Gastrocnemius medialis (tissue), 4 donors: Measurements from ENCODE around the gene MOGAT3. TPM values are rescaled to one million over a fixed set of nuclear protein-coding genes. Genes with fewer than 3 reads are reported as not detected.

ENCODE experiments used
- ATAC-seq, 2 donors: fragments of 150-250 bp; one replicate each; pipeline ENCODE4 v1.9.1; 2016
- DNase-seq, 2 donors: peaks; one replicate each; pipeline ENCODE4 v3.0.0-alpha.2; 2019
- H3K27ac ChIP-seq, 4 donors: fragments of 200-600 bp; sonication (generic); 1 replicate in 1 of 4; 2 replicates in 3 of 4; pipeline ENCODE4 v1.5.1; 2016 to 2018; ENCODE audit warnings: mild to moderate bottlenecking in 2 of 4, moderate library complexity in 1 of 4
- H3K27me3 ChIP-seq, 3 donors: fragments of 200-600 bp; sonication (generic) in 2 of 3; 1 replicate in 1 of 3; 2 replicates in 2 of 3; pipeline versions ENCODE4 v1.5.1 to v1.6.0; 2016 to 2019; ENCODE audit warnings: mild to moderate bottlenecking in 1 of 3, moderate library complexity in 1 of 3
- H3K36me3 ChIP-seq, 2 donors: fragments of 200-600 bp; sonication (generic) in 1 of 2; one replicate each; pipeline ENCODE4 v1.5.1; 2017 to 2018
- H3K4me1 ChIP-seq, 2 donors: fragments of 200-600 bp; sonication (generic) in 1 of 2; one replicate each; pipeline ENCODE4 v1.5.1; 2016 to 2017; ENCODE audit warnings: mild to moderate bottlenecking in 2 of 2
- H3K4me3 ChIP-seq, 4 donors: fragments of 200-600 bp; sonication (generic) in 3 of 4; 1 replicate in 1 of 4; 2 replicates in 3 of 4; pipeline ENCODE4 v1.5.1; 2016 to 2019; ENCODE audit warnings: mild to moderate bottlenecking in 2 of 4
- H3K9me3 ChIP-seq, 3 donors: fragments of 200-600 bp; sonication (generic) in 2 of 3; 1 replicate in 1 of 3; 2 replicates in 2 of 3; pipeline ENCODE4 v1.5.1; 2016 to 2019
- CTCF ChIP-seq, 5 experiments: fragments of 450-650 bp in 3 of 5; fragments of 200-600 bp in 2 of 5; sonication (generic) in 2 of 5; IDR thresholded peaks in 4 of 5; conservative IDR thresholded peaks in 1 of 5; 1 replicate in 4 of 5; 2 replicates in 1 of 5; pipeline ENCODE4 v1.5.1; 2016 to 2019; ENCODE audit warnings: antibody characterized with exemption in 5 of 5, mild to moderate bottlenecking in 3 of 5, moderate library complexity in 3 of 5
- POLR2A ChIP-seq, 2 donors: fragments of 450-650 bp; IDR thresholded peaks; one replicate each; pipeline ENCODE4 v1.6.1; 2017; ENCODE audit warnings: antibody characterized with exemption in 2 of 2, mild to moderate bottlenecking in 2 of 2, moderate library complexity in 2 of 2
- in situ Hi-C, 4 donors: fragments of 200-750 bp; cut with MboI; loops; one replicate each; pipeline versions ENCODE4 v1.15.0 to v1.8.0; 2017; ENCODE audit warnings: low sequenced_read_pairs in 4 of 4
- intact Hi-C: fragments of 100-400 bp; cut with DNase I; formaldehyde crosslinking; loops from one replicate; pipeline ENCODE4 v1.15.1; 2023; ENCODE audit warnings: low total_unique reads
- total RNA-seq, 4 donors: library from RNA; depleted of rRNA; stranded (reverse); fragments of >200 nt; gene quantifications; one replicate each; pipeline versions ENCODE4 v1.1.0 to v1.2.3, GENCODE V29; 2016

MOGAT3 gene
- total RNA-seq, 4 donors from 2014 or later: not detected

- Histone ChIP-seq H3K4me1 (peaks cover 42 to 43% of the 10 kb centered on the region in 2 donors), H3K9me3 (no peaks in the 10 kb centered on the region), H3K4me3 (peak within 1 kb of the TSS; percentile 78 to 83 (median 80)), H3K27me3 (no peaks in the 10 kb centered on the region), H3K27ac (peak within 1 kb of the TSS; percentile 95 to 100 (median 97)), H3K36me3 (peaks cover 0 to 20% of the 10 kb centered on the region in 2 donors)
- intact Hi-C loops: loop anchor here (1.0 to 10.0 kb wide), 6 partner anchors 8 to 350 kb away; partner anchors contain the start of genes ACHE, IFT22, PLOD3 and TRIM56
- DNase-seq: peak; percentile 89 to 91
- peak; percentile 95 to 96 for ATAC-seq
- TF ChIP-seq POLR2A (IDR thresholded peaks at IDR 0.05) (peak; percentile 86 to 87), CTCF (IDR thresholded peaks at IDR 0.05 in 4 of 5, conservative IDR thresholded peaks at IDR 0.05 in 1 of 5) (peak; percentile 45 to 98 (median 95))
- in situ Hi-C loops: no loop called here
These were observed 43.7 kb upstream of the MOGAT3 start, which contains the start of gene FIS1 for GRCh38 chr7:101244375-101245146. TSS of gene FIS1 (minus strand) at chr7:101245081. CDS start at chr7:101245004, 77 bp downstream.

- peak in 1 of 2 donors; percentile 40 for DNase-seq
- peak; percentile 5 to 11 for ATAC-seq
- Histone ChIP-seq H3K9me3 (no peaks in the 10 kb centered on the region), H3K36me3 (peaks cover 0 to 23% of the 10 kb centered on the region in 2 donors), H3K27ac (peak overlapping the region; percentile 95 to 100 (median 97)), H3K27me3 (no peaks in the 10 kb centered on the region), H3K4me3 (peak overlapping the region; percentile 78 to 83 (median 80)), H3K4me1 (peaks cover 44 to 47% of the 10 kb centered on the region in 2 donors)
- in situ Hi-C loops (no loop called here), intact Hi-C loops (loop anchor here (1.0 to 10.0 kb wide), 6 partner anchors 8 to 349 kb away; partner anchors contain the start of genes ACHE, IFT22, PLOD3 and TRIM56)
- TF ChIP-seq POLR2A (IDR thresholded peaks at IDR 0.05): no peak
- TF ChIP-seq CTCF (IDR thresholded peaks at IDR 0.05 in 4 of 5, conservative IDR thresholded peaks at IDR 0.05 in 1 of 5): peak in 1 of 5 experiments; percentile 97
These were observed 43.0 kb upstream of the MOGAT3 start for GRCh38 chr7:101243646-101244374.

- DNase-seq (no peak), ATAC-seq (no peak)
- TF ChIP-seq CTCF (IDR thresholded peaks at IDR 0.05 in 4 of 5, conservative IDR thresholded peaks at IDR 0.05 in 1 of 5) (no peak), POLR2A (IDR thresholded peaks at IDR 0.05) (no peak)
- in situ Hi-C loops (no loop called here), intact Hi-C loops (loop anchor here (5.0 to 10.0 kb wide), 2 partner anchors 154 to 347 kb away; partner anchors contain the start of genes ACHE and TRIM56)
- Histone ChIP-seq H3K9me3 (no peaks in the 10 kb centered on the region), H3K4me3 (no peak overlapping the region), H3K36me3 (peaks cover 0 to 25% of the 10 kb centered on the region in 2 donors), H3K27ac (peak overlapping the region; percentile 38 to 97 (median 72)), H3K4me1 (peaks cover 58 to 60% of the 10 kb centered on the region in 2 donors), H3K27me3 (no peaks in the 10 kb centered on the region)
These were observed 40.9 kb upstream of the MOGAT3 start for GRCh38 chr7:101241443-101242349.

GRCh38 chr7:101241015-101241363, 40.2 kb upstream of the MOGAT3 start:
- TF ChIP-seq CTCF (IDR thresholded peaks at IDR 0.05 in 4 of 5, conservative IDR thresholded peaks at IDR 0.05 in 1 of 5) (no peak), POLR2A (IDR thresholded peaks at IDR 0.05) (no peak)
- no peak overlapping the region for H3K4me3 ChIP-seq
- H3K27me3 ChIP-seq: no peaks in the 10 kb centered on the region
- H3K27ac ChIP-seq: peak overlapping the region; percentile 7 to 97 (median 62)
- peaks cover 0 to 25% of the 10 kb centered on the region in 2 donors for H3K36me3 ChIP-seq
- intact Hi-C loops: loop anchor here (5.0 to 10.0 kb wide), 2 partner anchors 154 to 346 kb away; partner anchors contain the start of genes ACHE and TRIM56
- peaks cover 57 to 59% of the 10 kb centered on the region in 2 donors for H3K4me1 ChIP-seq
- no peaks in the 10 kb centered on the region for H3K9me3 ChIP-seq
- no peak for DNase-seq
- no peak for ATAC-seq
- in situ Hi-C loops: no loop called here
